GM23248 (cell line): ENCODE data around the gene TTC3.

Experiments
- EZH2 ChIP-seq: fragments of 200-600 bp; sonication (generic); IDR thresholded peaks from 2 replicates; pipeline ENCODE4 v1.6.1; 2018; ENCODE audit warnings: antibody characterized with exemption, mild to moderate bottlenecking; ENCODE audit not compliant: insufficient read depth, poor library complexity, severe bottlenecking
- EZH2phosphoT487 ChIP-seq: fragments of 200-600 bp; sonication (generic); IDR thresholded peaks from 2 replicates; pipeline ENCODE4 v1.6.1; 2018; ENCODE audit warnings: antibody characterized with exemption, moderate library complexity, mild to moderate bottlenecking, low read depth; ENCODE audit not compliant: insufficient read depth

- TF ChIP-seq EZH2: no peak
- no peak for TF ChIP-seq EZH2phosphoT487
Measured at GRCh38 chr21:37059181-37059580, 13.9 kb upstream of the TTC3 start.
